ENCODE measurements around the gene ADGRE2.
"Not testable (repeated sequence)": the region's sequence is repeated elsewhere in the genome, so short reads cannot be mapped to it uniquely, and the experiment has no call there.

ADGRE2 gene

GRCh38 chr19:14809272-14810057 lies 31.1 kb upstream of the ADGRE2 start:
- peaks cover 33% of the 10 kb centered on the region for H3K9me3 Mint-ChIP-seq
- no peak overlapping the region for H3K27ac Mint-ChIP-seq
- DNase-seq, result no peak
- no peak overlapping the region for H3K4me3 Mint-ChIP-seq
- no peaks in the 10 kb centered on the region for H3K27me3 Mint-ChIP-seq (ENCODE audit: low read depth, poor library complexity)
- H3K4me1 Mint-ChIP-seq, result no peaks in the 10 kb centered on the region
- TF ChIP-seq CTCF (IDR thresholded peaks at IDR 0.05), result no peak
- H3K36me3 Mint-ChIP-seq (ENCODE audit: low read depth), result no peaks in the 10 kb centered on the region

GRCh38 chr19:14804765-14805164 lies 26.4 kb upstream of the ADGRE2 start:
- no peak for DNase-seq
- Mint-ChIP-seq H3K27ac (no peak overlapping the region), H3K4me3 (no peak overlapping the region), H3K36me3 (ENCODE audit: low read depth) (no peaks in the 10 kb centered on the region), H3K27me3 (ENCODE audit: low read depth, poor library complexity) (peaks cover 4% of the 10 kb centered on the region), H3K4me1 (no peaks in the 10 kb centered on the region), H3K9me3 (peaks cover 40% of the 10 kb centered on the region)
- no peak for TF ChIP-seq CTCF (IDR thresholded peaks at IDR 0.05)

GRCh38 chr19:14798760-14799159 lies 20.4 kb upstream of the ADGRE2 start:
- no peak for TF ChIP-seq CTCF (IDR thresholded peaks at IDR 0.05)
- H3K4me1 Mint-ChIP-seq, result no peaks in the 10 kb centered on the region

DNA sequence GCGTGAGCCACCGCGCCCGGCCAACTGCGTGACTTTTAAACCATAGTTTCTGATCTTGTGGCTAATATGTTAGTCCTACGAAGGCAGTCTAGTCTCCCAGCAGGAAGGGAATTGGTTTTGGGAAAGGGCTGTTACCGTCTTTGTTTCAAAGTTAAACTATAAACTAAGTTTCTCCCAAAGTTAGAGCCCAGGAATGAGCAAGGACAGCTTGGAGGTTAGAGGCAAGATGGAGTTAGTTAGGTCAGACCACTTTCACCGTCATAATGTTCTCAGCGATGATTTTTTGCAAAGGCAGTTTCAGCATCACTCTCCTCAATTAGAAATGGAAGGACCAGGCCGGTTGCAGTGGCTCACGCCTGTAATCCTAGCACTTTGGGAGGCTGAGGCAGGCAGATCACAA lies 17.7 kb upstream of the ADGRE2 start:
- no peak overlapping the region for H3K27ac Mint-ChIP-seq
- H3K4me3 Mint-ChIP-seq, result no peak overlapping the region
- TF ChIP-seq CTCF (IDR thresholded peaks at IDR 0.05), result no peak
- DNase-seq, result no peak
- no peaks in the 10 kb centered on the region for H3K4me1 Mint-ChIP-seq
- no peaks in the 10 kb centered on the region for H3K36me3 Mint-ChIP-seq (ENCODE audit: low read depth)
- H3K9me3 Mint-ChIP-seq, result peaks cover 49% of the 10 kb centered on the region
- H3K27me3 Mint-ChIP-seq (ENCODE audit: low read depth, poor library complexity), result no peaks in the 10 kb centered on the region

More at GRCh38 chr19:14798760-14799159, 20.4 kb upstream of the ADGRE2 start:
- H3K27me3 Mint-ChIP-seq (ENCODE audit: low read depth, poor library complexity), result peaks cover 4% of the 10 kb centered on the region
- H3K36me3 Mint-ChIP-seq (ENCODE audit: low read depth), result no peaks in the 10 kb centered on the region
- H3K27ac Mint-ChIP-seq, result no peak overlapping the region
- DNase-seq, result no peak
- H3K4me3 Mint-ChIP-seq, result no peak overlapping the region
- peaks cover 54% of the 10 kb centered on the region for H3K9me3 Mint-ChIP-seq

- no peak overlapping the region for H3K4me3 Mint-ChIP-seq
- no peak for DNase-seq
- no peak overlapping the region for H3K27ac Mint-ChIP-seq
- H3K27me3 Mint-ChIP-seq (ENCODE audit: low read depth, poor library complexity), result no peaks in the 10 kb centered on the region
- H3K9me3 Mint-ChIP-seq, result peaks cover 44% of the 10 kb centered on the region
- TF ChIP-seq CTCF (IDR thresholded peaks at IDR 0.05), result no peak
- no peaks in the 10 kb centered on the region for H3K4me1 Mint-ChIP-seq
- no peaks in the 10 kb centered on the region for H3K36me3 Mint-ChIP-seq (ENCODE audit: low read depth)
Measured at GRCh38 chr19:14795078-14795721, 16.8 kb upstream of the ADGRE2 start.

- H3K4me3 Mint-ChIP-seq; H3K36me3 Mint-ChIP-seq (ENCODE audit: low read depth); DNase-seq; H3K27me3 Mint-ChIP-seq (ENCODE audit: low read depth, poor library complexity); H3K4me1 Mint-ChIP-seq; H3K27ac Mint-ChIP-seq: not testable (repeated sequence)
- peaks cover 24% of the 10 kb centered on the region for H3K9me3 Mint-ChIP-seq
Measured at GRCh38 chr19:14792250-14792649, 13.9 kb upstream of the ADGRE2 start.

Data from nephron progenitor cell (in vitro differentiated cells).